Mammary epithelial cell (primary cell): ENCODE data around the gene FOXL1.

ENCODE experiments used
- EZH2 ChIP-seq: IDR thresholded peaks from 2 replicates; pipeline ENCODE4 v1.6.1; 2012; ENCODE audit warnings: low read length, inconsistent platforms, borderline replicate concordance
- TF ChIP-seq, protein P1 (sequence below), 2 donors: IDR thresholded peaks in 1 of 2; conservative IDR thresholded peaks in 1 of 2; 2 replicates each; pipeline ENCODE4 v1.5.1; 2011 to 2012; ENCODE audit warnings: inconsistent platforms in 2 of 2, low read length in 2 of 2, mild to moderate bottlenecking in 2 of 2, control low read depth in 1 of 2, low read depth in 1 of 2; ENCODE audit not compliant: insufficient read depth in 1 of 2; ENCODE audit errors: extremely low read depth in 1 of 2

- TF ChIP-seq, protein P1, sequence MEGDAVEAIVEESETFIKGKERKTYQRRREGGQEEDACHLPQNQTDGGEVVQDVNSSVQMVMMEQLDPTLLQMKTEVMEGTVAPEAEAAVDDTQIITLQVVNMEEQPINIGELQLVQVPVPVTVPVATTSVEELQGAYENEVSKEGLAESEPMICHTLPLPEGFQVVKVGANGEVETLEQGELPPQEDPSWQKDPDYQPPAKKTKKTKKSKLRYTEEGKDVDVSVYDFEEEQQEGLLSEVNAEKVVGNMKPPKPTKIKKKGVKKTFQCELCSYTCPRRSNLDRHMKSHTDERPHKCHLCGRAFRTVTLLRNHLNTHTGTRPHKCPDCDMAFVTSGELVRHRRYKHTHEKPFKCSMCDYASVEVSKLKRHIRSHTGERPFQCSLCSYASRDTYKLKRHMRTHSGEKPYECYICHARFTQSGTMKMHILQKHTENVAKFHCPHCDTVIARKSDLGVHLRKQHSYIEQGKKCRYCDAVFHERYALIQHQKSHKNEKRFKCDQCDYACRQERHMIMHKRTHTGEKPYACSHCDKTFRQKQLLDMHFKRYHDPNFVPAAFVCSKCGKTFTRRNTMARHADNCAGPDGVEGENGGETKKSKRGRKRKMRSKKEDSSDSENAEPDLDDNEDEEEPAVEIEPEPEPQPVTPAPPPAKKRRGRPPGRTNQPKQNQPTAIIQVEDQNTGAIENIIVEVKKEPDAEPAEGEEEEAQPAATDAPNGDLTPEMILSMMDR (conservative IDR thresholded peaks at IDR 0.05 in 1 of 2, IDR thresholded peaks at IDR 0.05 in 1 of 2; ENCODE audit: extremely low read depth in 1 of 2, insufficient read depth in 1 of 2, low read depth in 1 of 2, low read length in 2 of 2) = no peak
- TF ChIP-seq EZH2 = no peak
These were observed 23.2 kb upstream of the FOXL1 start, which contains the start of gene MTHFSD for GRCh38 chr16:86554917-86555703.
